Measurements from ENCODE around the gene TMEM164.

TMEM164 gene

GRCh38 chrX:110167952-110168451 lies 165.1 kb downstream of the TMEM164 start:
- peak; percentile 67 for DNase-seq (ENCODE audit: low spot score)

GRCh38 chrX:110168585-110168984 lies 165.7 kb downstream of the TMEM164 start:
- DNase-seq (ENCODE audit: low spot score), result no peak

GRCh38 chrX:110170029-110170428 lies 167.1 kb downstream of the TMEM164 start:
- DNase-seq (ENCODE audit: low spot score), result no peak

- no peak for DNase-seq (ENCODE audit: low spot score)
Measured at GRCh38 chrX:110171442-110171841, 168.5 kb downstream of the TMEM164 start.

GRCh38 chrX:110172215-110172614 lies 169.3 kb downstream of the TMEM164 start:
- no peak for DNase-seq (ENCODE audit: low spot score)

- no peak for DNase-seq (ENCODE audit: low spot score)
Measured at GRCh38 chrX:110173192-110174175, 170.6 kb downstream of the TMEM164 start.

- DNase-seq (ENCODE audit: low spot score), result no peak
Measured at GRCh38 chrX:110175146-110175545, 172.2 kb downstream of the TMEM164 start.

- DNase-seq (ENCODE audit: low spot score), result no peak
Measured at GRCh38 chrX:110175696-110176095, 172.8 kb downstream of the TMEM164 start.

- DNase-seq (ENCODE audit: low spot score), result no peak
Measured at GRCh38 chrX:110178179-110178865, 175.4 kb downstream of the TMEM164 start.

GRCh38 chrX:110180176-110180927 lies 177.4 kb downstream of the TMEM164 start:
- no peak for DNase-seq (ENCODE audit: low spot score)

GRCh38 chrX:110180928-110181310 lies 178.0 kb downstream of the TMEM164 start:
- no peak for DNase-seq (ENCODE audit: low spot score)

- no peak for DNase-seq (ENCODE audit: low spot score)
Measured at GRCh38 chrX:110181459-110182137, 178.7 kb downstream of the TMEM164 start.

GRCh38 chrX:110182362-110182761 lies 179.4 kb downstream of the TMEM164 start:
- DNase-seq (ENCODE audit: low spot score), result no peak

GRCh38 chrX:110182865-110183264 lies 180.0 kb downstream of the TMEM164 start:
- no peak for DNase-seq (ENCODE audit: low spot score)

GRCh38 chrX:110183314-110183713 lies 180.4 kb downstream of the TMEM164 start:
- no peak for DNase-seq (ENCODE audit: low spot score)

GRCh38 chrX:110188701-110189558 lies 186.0 kb downstream of the TMEM164 start:
- DNase-seq (ENCODE audit: low spot score), result no peak

- DNase-seq (ENCODE audit: low spot score), result no peak
Measured at GRCh38 chrX:110192516-110192915, 189.6 kb downstream of the TMEM164 start.

GRCh38 chrX:110194977-110195376 lies 192.1 kb downstream of the TMEM164 start:
- DNase-seq (ENCODE audit: low spot score), result no peak

- no peak for DNase-seq (ENCODE audit: low spot score)
Measured at GRCh38 chrX:110201799-110202198, 198.9 kb downstream of the TMEM164 start.

GRCh38 chrX:110204986-110205385 lies 202.1 kb downstream of the TMEM164 start:
- no peak for DNase-seq (ENCODE audit: low spot score)

GRCh38 chrX:110208092-110208491 lies 205.2 kb downstream of the TMEM164 start:
- no peak for DNase-seq (ENCODE audit: low spot score)
